ENCODE data around the gene SH3PXD2A.

DNA sequence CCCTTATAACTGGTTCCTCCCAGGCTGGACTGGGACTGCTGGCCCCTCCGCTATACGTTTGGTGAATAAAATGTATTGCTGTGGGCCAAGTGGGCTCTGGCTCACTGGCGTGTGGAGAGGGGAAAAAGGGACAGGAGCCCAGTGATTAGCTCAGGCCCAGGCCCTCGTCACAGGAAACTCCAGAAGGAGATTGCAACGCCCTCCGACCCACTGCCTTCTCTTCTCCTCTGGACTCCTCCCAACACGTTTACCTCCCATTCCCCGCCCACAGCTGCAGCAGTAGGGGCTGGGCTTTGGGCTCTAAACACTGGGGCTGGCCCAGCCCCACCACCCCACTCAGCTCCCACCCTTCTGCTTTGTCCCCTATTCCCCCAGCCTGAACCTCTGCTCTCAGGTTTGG, 188.0 kb downstream of the SH3PXD2A start:
- TF ChIP-seq, protein P1, sequence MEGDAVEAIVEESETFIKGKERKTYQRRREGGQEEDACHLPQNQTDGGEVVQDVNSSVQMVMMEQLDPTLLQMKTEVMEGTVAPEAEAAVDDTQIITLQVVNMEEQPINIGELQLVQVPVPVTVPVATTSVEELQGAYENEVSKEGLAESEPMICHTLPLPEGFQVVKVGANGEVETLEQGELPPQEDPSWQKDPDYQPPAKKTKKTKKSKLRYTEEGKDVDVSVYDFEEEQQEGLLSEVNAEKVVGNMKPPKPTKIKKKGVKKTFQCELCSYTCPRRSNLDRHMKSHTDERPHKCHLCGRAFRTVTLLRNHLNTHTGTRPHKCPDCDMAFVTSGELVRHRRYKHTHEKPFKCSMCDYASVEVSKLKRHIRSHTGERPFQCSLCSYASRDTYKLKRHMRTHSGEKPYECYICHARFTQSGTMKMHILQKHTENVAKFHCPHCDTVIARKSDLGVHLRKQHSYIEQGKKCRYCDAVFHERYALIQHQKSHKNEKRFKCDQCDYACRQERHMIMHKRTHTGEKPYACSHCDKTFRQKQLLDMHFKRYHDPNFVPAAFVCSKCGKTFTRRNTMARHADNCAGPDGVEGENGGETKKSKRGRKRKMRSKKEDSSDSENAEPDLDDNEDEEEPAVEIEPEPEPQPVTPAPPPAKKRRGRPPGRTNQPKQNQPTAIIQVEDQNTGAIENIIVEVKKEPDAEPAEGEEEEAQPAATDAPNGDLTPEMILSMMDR (IDR thresholded peaks at IDR 0.05 in 4 of 5, conservative IDR thresholded peaks at IDR 0.05 in 1 of 5): no peak
- TF ChIP-seq POLR2A (IDR thresholded peaks at IDR 0.05): no peak

Data from gastrocnemius medialis (tissue), 4 donors.